Effector memory CD8-positive, alpha-beta T cell (primary cell): ENCODE results near the gene MYRF.

Experiments used
- ATAC-seq: fragments of 150-1000 bp; cut with Tn5 transposase; replicated peaks from 2 replicates; pipeline ENCODE4 v1.10.0; 2021; ENCODE audit warnings: mild to moderate bottlenecking, moderate library complexity
- DNase-seq, 3 experiments: peaks; one replicate each; pipeline ENCODE4 v3.0.0; 2021
- H3K27ac Mint-ChIP-seq, 2 donors: one replicate each; pipeline ENCODE4 v1.8.0; 2022; ENCODE audit warnings: mild to moderate bottlenecking in 2 of 2, mixed read lengths in 2 of 2, moderate library complexity in 2 of 2
- H3K27me3 Mint-ChIP-seq, 2 donors: one replicate each; pipeline ENCODE4 v1.8.0; 2022; ENCODE audit warnings: mixed read lengths in 2 of 2
- H3K36me3 Mint-ChIP-seq: one replicate; pipeline ENCODE4 v1.8.0; 2022; ENCODE audit warnings: mild to moderate bottlenecking, moderate library complexity, mixed read lengths; ENCODE audit not compliant: insufficient read depth
- H3K4me1 Mint-ChIP-seq, 2 donors: one replicate each; pipeline ENCODE4 v1.8.0; 2022; ENCODE audit warnings: low read depth in 2 of 2, mixed read lengths in 2 of 2
- H3K4me3 Mint-ChIP-seq, 2 donors: one replicate each; pipeline ENCODE4 v1.8.0; 2022; ENCODE audit warnings: mild to moderate bottlenecking in 2 of 2, mixed read lengths in 2 of 2, moderate library complexity in 2 of 2
- H3K9me3 Mint-ChIP-seq, 2 donors: one replicate each; pipeline ENCODE4 v1.8.0; 2022; ENCODE audit warnings: mixed read lengths in 2 of 2

MYRF gene

GRCh38 chr11:61795459-61795858, 43.0 kb downstream of the MYRF start:
- Mint-ChIP-seq H3K27ac (no peak overlapping the region), H3K4me3 (no peak overlapping the region), H3K9me3 (no peaks in the 10 kb centered on the region), H3K27me3 (no peaks in the 10 kb centered on the region), H3K36me3 (peaks cover 21% of the 10 kb centered on the region), H3K4me1 (peaks cover 16 to 24% of the 10 kb centered on the region in 2 donors)
- ATAC-seq (no peak), DNase-seq (no peak)

GRCh38 chr11:61795876-61796526, 43.6 kb downstream of the MYRF start:
- no peaks in the 10 kb centered on the region for H3K9me3 Mint-ChIP-seq
- DNase-seq (no peak), ATAC-seq (no peak)
- H3K27ac Mint-ChIP-seq = no peak overlapping the region
- H3K4me1 Mint-ChIP-seq = peaks cover 16 to 24% of the 10 kb centered on the region in 2 donors
- H3K27me3 Mint-ChIP-seq = no peaks in the 10 kb centered on the region
- H3K36me3 Mint-ChIP-seq = peaks cover 21% of the 10 kb centered on the region
- H3K4me3 Mint-ChIP-seq = no peak overlapping the region

GRCh38 chr11:61797263-61797944, 45.0 kb downstream of the MYRF start:
- Mint-ChIP-seq H3K27ac (peak overlapping the region; percentile 7 to 35), H3K4me1 (peaks cover 5 to 12% of the 10 kb centered on the region in 2 donors), H3K9me3 (no peaks in the 10 kb centered on the region), H3K4me3 (no peak overlapping the region), H3K36me3 (peaks cover 13% of the 10 kb centered on the region), H3K27me3 (no peaks in the 10 kb centered on the region)
- ATAC-seq = peak; percentile 10
- DNase-seq = peak; percentile 74 to 75 (median 74)

GRCh38 chr11:61799665-61800284, 47.3 kb downstream of the MYRF start:
- H3K4me1 Mint-ChIP-seq = peaks cover 0 to 3% of the 10 kb centered on the region in 2 donors
- DNase-seq (no peak), ATAC-seq (no peak)
- peaks cover 9% of the 10 kb centered on the region for H3K36me3 Mint-ChIP-seq
- H3K9me3 Mint-ChIP-seq = no peaks in the 10 kb centered on the region
- H3K27me3 Mint-ChIP-seq = no peaks in the 10 kb centered on the region
- no peak overlapping the region for H3K4me3 Mint-ChIP-seq
- peak overlapping the region in 1 of 2 donors; percentile 67 for H3K27ac Mint-ChIP-seq

GRCh38 chr11:61800331-61801281, 48.2 kb downstream of the MYRF start:
- Mint-ChIP-seq H3K27ac (peak overlapping the region in 1 of 2 donors; percentile 51), H3K36me3 (peaks cover 5% of the 10 kb centered on the region), H3K4me3 (no peak overlapping the region), H3K27me3 (no peaks in the 10 kb centered on the region), H3K4me1 (peaks cover 0 to 3% of the 10 kb centered on the region in 2 donors), H3K9me3 (no peaks in the 10 kb centered on the region)
- ATAC-seq (no peak), DNase-seq (no peak)

DNA sequence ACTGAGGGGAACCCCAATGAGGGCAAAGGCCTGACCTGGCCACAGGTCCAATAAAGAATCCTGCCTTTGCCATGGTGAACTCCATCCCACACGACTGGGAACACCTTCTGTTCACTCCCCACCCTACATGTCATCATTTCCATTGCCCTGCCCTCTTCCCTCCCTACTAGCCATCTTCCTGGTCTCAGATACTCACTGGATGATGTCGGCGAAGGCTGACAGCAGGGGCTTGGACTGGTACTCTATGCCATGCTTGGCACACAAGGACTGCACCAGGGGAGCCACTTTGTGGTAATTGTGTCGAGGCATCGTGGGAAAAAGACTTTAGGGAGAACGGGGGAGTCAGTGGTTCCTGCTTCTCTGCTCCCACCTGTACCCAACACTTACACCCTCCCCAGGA, 50.2 kb downstream of the MYRF start:
- no peaks in the 10 kb centered on the region for H3K27me3 Mint-ChIP-seq
- DNase-seq (no peak), ATAC-seq (no peak)
- no peaks in the 10 kb centered on the region for H3K9me3 Mint-ChIP-seq
- H3K36me3 Mint-ChIP-seq = no peaks in the 10 kb centered on the region
- H3K27ac Mint-ChIP-seq = no peak overlapping the region
- no peak overlapping the region for H3K4me3 Mint-ChIP-seq
- H3K4me1 Mint-ChIP-seq = peaks cover 0 to 2% of the 10 kb centered on the region in 2 donors

DNA sequence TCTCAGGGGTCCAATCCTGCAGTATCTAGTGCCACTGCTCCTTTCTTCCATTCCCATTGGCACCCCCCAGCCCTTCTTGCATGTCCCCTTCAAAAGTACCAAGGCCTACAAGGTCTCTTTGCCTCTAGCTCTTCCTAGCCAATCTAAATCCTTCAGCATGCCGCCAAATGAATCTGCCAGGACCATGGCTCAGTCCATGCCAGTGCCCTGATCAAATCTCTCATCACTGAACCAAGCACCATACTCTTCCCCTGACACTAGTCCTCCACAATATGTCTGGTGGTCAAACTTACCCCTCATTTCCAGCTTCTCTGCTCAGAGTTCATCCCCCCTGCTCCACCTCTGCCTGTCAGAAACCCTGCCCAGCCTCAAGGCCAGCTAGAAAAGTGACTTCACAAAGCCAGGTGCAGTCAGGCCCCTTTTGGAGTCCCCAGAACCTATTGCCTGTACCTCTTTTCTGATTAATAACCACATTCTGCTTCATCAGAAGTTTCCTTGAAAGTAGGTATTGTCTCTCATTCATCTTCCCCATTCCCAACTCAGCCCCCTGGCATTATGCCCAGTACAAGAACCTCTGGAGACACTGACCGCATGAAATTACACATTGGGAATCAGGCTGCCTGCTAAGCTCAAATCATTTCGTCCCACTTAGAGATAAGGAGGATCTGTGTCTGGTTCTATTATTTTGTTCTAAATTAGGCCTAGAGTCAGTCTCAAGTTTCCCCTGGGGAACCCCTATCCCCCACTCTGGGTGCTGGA, 51.6 kb downstream of the MYRF start:
- Mint-ChIP-seq H3K9me3 (no peaks in the 10 kb centered on the region), H3K4me3 (no peak overlapping the region), H3K4me1 (no peaks in the 10 kb centered on the region), H3K36me3 (no peaks in the 10 kb centered on the region), H3K27ac (no peak overlapping the region), H3K27me3 (no peaks in the 10 kb centered on the region)
- no peak for DNase-seq
- no peak for ATAC-seq

DNA sequence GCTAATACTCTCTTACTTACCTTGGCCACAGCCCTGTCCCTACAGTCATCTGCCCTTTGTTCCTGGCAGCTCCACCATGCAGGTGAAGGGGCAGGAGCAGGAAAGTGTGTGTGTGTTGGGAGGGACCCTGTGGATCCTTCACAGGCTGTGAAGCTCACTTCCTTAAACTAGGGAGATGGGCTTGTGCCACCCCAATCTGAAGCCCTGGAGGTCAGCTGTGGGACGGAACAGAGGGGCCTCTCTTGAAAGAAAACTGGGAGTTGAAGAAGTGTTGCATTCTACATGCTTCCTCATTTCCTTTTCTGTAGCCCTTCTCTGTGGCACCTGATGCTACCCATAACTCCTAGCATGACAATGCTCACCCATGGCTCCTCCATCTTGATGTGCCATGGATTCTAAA, 52.7 kb downstream of the MYRF start:
- no peaks in the 10 kb centered on the region for H3K9me3 Mint-ChIP-seq
- ATAC-seq = no peak
- no peak overlapping the region for H3K4me3 Mint-ChIP-seq
- H3K27me3 Mint-ChIP-seq = no peaks in the 10 kb centered on the region
- DNase-seq = no peak
- no peaks in the 10 kb centered on the region for H3K4me1 Mint-ChIP-seq
- peak overlapping the region in 1 of 2 donors; percentile 45 for H3K27ac Mint-ChIP-seq
- H3K36me3 Mint-ChIP-seq = no peaks in the 10 kb centered on the region

DNA sequence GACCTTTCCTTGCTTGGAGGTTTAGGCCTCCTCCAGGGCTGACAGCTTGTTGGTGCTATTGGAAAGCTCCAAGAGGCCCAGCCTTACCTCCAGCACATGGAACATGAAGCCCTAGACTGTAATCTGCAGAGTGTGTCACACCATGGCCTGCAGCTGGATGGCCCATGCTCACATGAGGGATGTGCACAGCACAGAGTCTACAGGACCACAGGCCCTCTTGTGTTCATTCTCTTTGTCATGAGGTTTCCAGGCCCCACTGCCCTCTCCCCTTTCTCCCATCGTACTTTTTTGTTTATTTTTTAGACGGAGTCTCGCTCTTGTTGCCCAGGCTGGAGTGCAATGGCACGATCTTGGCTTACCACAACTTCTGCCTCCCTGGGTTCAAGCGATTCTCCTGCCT, 54.3 kb downstream of the MYRF start:
- no peaks in the 10 kb centered on the region for H3K27me3 Mint-ChIP-seq
- ATAC-seq (no peak), DNase-seq (no peak)
- H3K27ac Mint-ChIP-seq = no peak overlapping the region
- no peak overlapping the region for H3K4me3 Mint-ChIP-seq
- H3K4me1 Mint-ChIP-seq = no peaks in the 10 kb centered on the region
- H3K9me3 Mint-ChIP-seq = no peaks in the 10 kb centered on the region
- H3K36me3 Mint-ChIP-seq = no peaks in the 10 kb centered on the region

DNA sequence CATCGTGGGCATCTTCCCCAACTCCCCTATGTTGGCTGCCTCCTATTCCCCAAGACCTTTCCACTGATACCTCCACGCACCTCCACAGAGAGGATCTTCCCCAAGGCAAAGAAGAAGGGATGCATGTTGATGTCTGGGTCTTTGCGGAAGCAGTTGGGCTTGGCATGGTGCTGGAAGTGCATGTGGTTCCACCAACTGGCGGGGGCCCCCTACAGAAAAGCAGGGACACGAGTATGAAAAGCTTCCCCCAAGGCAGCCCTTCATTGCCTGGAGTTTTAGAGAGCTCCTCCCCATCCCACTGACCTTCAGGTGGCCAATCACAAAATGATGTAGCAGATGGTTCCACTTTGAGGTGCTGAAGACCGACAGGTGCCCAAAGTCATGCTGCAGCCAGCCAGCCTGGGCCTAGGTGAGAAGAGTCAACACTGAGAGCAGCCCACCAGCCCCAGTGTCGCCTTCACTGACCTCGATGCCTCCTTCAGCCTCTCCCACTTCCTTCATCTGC, 58.3 kb downstream of the MYRF start:
- H3K27me3 Mint-ChIP-seq = no peaks in the 10 kb centered on the region
- no peak for ATAC-seq

GRCh38 chr11:61811831-61812230, 59.4 kb downstream of the MYRF start:
- ATAC-seq (no peak), DNase-seq (no peak)
- no peaks in the 10 kb centered on the region for H3K27me3 Mint-ChIP-seq
- H3K4me1 Mint-ChIP-seq = peaks cover 11 to 16% of the 10 kb centered on the region in 2 donors
- peaks cover 8% of the 10 kb centered on the region for H3K36me3 Mint-ChIP-seq
- H3K9me3 Mint-ChIP-seq = no peaks in the 10 kb centered on the region
- no peak overlapping the region for H3K27ac Mint-ChIP-seq
- H3K4me3 Mint-ChIP-seq = no peak overlapping the region

More for the DNA sequence above, 58.3 kb downstream of the MYRF start:
- peaks cover 5 to 9% of the 10 kb centered on the region in 2 donors for H3K4me1 Mint-ChIP-seq
- no peak overlapping the region for H3K27ac Mint-ChIP-seq
- no peak for DNase-seq
- peaks cover 2% of the 10 kb centered on the region for H3K36me3 Mint-ChIP-seq
- H3K9me3 Mint-ChIP-seq = no peaks in the 10 kb centered on the region
- no peak overlapping the region for H3K4me3 Mint-ChIP-seq

- no peak overlapping the region for H3K4me3 Mint-ChIP-seq
- H3K27me3 Mint-ChIP-seq = no peaks in the 10 kb centered on the region
- H3K9me3 Mint-ChIP-seq = no peaks in the 10 kb centered on the region
- H3K36me3 Mint-ChIP-seq = peaks cover 8% of the 10 kb centered on the region
- no peak overlapping the region for H3K27ac Mint-ChIP-seq
- peaks cover 11 to 16% of the 10 kb centered on the region in 2 donors for H3K4me1 Mint-ChIP-seq
- ATAC-seq (no peak), DNase-seq (no peak)
These were observed 60.4 kb downstream of the MYRF start for GRCh38 chr11:61812736-61813411.
